ENCODE measurements around the gene CDH4.

CDH4 gene

GRCh38 chr20:61746147-61746646, 494.1 kb downstream of the CDH4 start:
- no peak for DNase-seq

- no peak for DNase-seq
Observed at GRCh38 chr20:61746781-61747180, 494.7 kb downstream of the CDH4 start.

GRCh38 chr20:61748376-61748775, 496.3 kb downstream of the CDH4 start:
- DNase-seq = no peak

GRCh38 chr20:61749406-61750075, 497.5 kb downstream of the CDH4 start:
- no peak for DNase-seq

GRCh38 chr20:61750093-61750492, 498.0 kb downstream of the CDH4 start:
- DNase-seq = no peak

GRCh38 chr20:61752576-61752975, 500.5 kb downstream of the CDH4 start:
- no peak for DNase-seq

- no peak for DNase-seq
Observed at GRCh38 chr20:61753316-61753942, 501.4 kb downstream of the CDH4 start.

GRCh38 chr20:61753987-61754956, 502.2 kb downstream of the CDH4 start:
- no peak for DNase-seq

GRCh38 chr20:61754976-61755778, 503.1 kb downstream of the CDH4 start:
- DNase-seq = no peak

GRCh38 chr20:61755971-61756845, 504.1 kb downstream of the CDH4 start:
- DNase-seq = no peak

GRCh38 chr20:61756966-61757677, 505.1 kb downstream of the CDH4 start:
- no peak for DNase-seq

GRCh38 chr20:61757678-61758563, 505.9 kb downstream of the CDH4 start:
- no peak for DNase-seq

- no peak for DNase-seq
Observed at GRCh38 chr20:61758564-61759200, 506.6 kb downstream of the CDH4 start.

- no peak for DNase-seq
Observed at GRCh38 chr20:61759286-61760065, 507.4 kb downstream of the CDH4 start.

GRCh38 chr20:61760321-61760720, 508.3 kb downstream of the CDH4 start:
- no peak for DNase-seq

GRCh38 chr20:61760731-61761130, 508.7 kb downstream of the CDH4 start:
- DNase-seq = no peak

GRCh38 chr20:61761453-61762166, 509.5 kb downstream of the CDH4 start:
- no peak for DNase-seq
